Karpas-422 (cell line): Measurements from ENCODE around the gene RNFT2. TPM values are rescaled to one million over a fixed set of nuclear protein-coding genes. Genes with fewer than 3 reads are reported as not detected.
A peak's percentile ranks its signal among the peaks of the same experiment; 100 is the strongest.

Source experiments
- DNase-seq: peaks from one replicate; pipeline ENCODE4 v3.0.0-alpha.2; 2015
- H2AFZ ChIP-seq: fragments of 200-600 bp; sonication (generic); 2 replicates; pipeline ENCODE4 v1.6.1; 2014; ENCODE audit warnings: antibody characterized with exemption, low read length, mixed read lengths
- H3K27ac ChIP-seq: fragments of 200-600 bp; sonication (generic); 2 replicates; pipeline ENCODE4 v1.5.1; 2014; ENCODE audit warnings: mild to moderate bottlenecking, low read length, moderate library complexity
- H3K27me3 ChIP-seq: fragments of 200-600 bp; sonication (generic); 2 replicates; pipeline ENCODE4 v1.6.1; 2014; ENCODE audit warnings: low read length, mixed read lengths
- H3K36me3 ChIP-seq: fragments of 200-600 bp; sonication (generic); 2 replicates; pipeline ENCODE4 v1.6.1; 2014; ENCODE audit warnings: low read length, mixed read lengths; ENCODE audit not compliant: insufficient read depth
- H3K4me1 ChIP-seq: fragments of 200-600 bp; sonication (generic); 2 replicates; pipeline ENCODE4 v1.6.1; 2014; ENCODE audit warnings: mild to moderate bottlenecking, low read length, mixed read lengths
- H3K4me2 ChIP-seq: fragments of 200-600 bp; sonication (generic); 2 replicates; pipeline ENCODE4 v1.6.1; 2014; ENCODE audit warnings: low read length, low read depth, mild to moderate bottlenecking; ENCODE audit not compliant: poor library complexity, severe bottlenecking
- H3K4me3 ChIP-seq: fragments of 200-600 bp; sonication (generic); 2 replicates; pipeline ENCODE4 v1.5.1; 2014; ENCODE audit warnings: mild to moderate bottlenecking, antibody characterized with exemption, low read length, mixed read lengths
- H3K79me2 ChIP-seq: fragments of 200-600 bp; sonication (generic); 2 replicates; pipeline ENCODE4 v1.6.1; 2014; ENCODE audit warnings: mild to moderate bottlenecking, low read length, mixed read lengths
- H3K9ac ChIP-seq: fragments of 200-600 bp; sonication (generic); 2 replicates; pipeline ENCODE4 v1.6.0; 2014; ENCODE audit warnings: low read length
- H3K9me2 ChIP-seq: fragments of 200-600 bp; sonication (generic), shearing (Covaris generic); replicated peaks from 2 replicates; pipeline ENCODE4 v1.6.0; 2014; ENCODE audit warnings: mild to moderate bottlenecking, low read length, moderate library complexity; ENCODE audit not compliant: insufficient read depth
- H3K9me3 ChIP-seq: fragments of 300-700, 200-600 bp; sonication (generic); 2 replicates; pipeline ENCODE4 v1.6.1; 2014; ENCODE audit warnings: low read length, mixed read lengths
- H4K20me1 ChIP-seq: fragments of 200-600 bp; sonication (generic); 2 replicates; pipeline ENCODE4 v1.6.1; 2014; ENCODE audit warnings: mild to moderate bottlenecking, antibody characterized with exemption, low read length, low read depth; ENCODE audit not compliant: insufficient read depth
- total RNA-seq: library from RNA; depleted of rRNA; stranded (reverse); fragments of >200 nt; shearing (Covaris generic); gene quantifications from 2 replicates; pipeline ENCODE4 v1.2.3, GENCODE V29; 2014; ENCODE audit warnings: low replicate concordance; rRNA removed

RNFT2 gene, protein sequence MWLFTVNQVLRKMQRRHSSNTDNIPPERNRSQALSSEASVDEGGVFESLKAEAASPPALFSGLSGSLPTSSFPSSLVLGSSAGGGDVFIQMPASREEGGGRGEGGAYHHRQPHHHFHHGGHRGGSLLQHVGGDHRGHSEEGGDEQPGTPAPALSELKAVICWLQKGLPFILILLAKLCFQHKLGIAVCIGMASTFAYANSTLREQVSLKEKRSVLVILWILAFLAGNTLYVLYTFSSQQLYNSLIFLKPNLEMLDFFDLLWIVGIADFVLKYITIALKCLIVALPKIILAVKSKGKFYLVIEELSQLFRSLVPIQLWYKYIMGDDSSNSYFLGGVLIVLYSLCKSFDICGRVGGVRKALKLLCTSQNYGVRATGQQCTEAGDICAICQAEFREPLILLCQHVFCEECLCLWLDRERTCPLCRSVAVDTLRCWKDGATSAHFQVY
- 6.7 and 10.7 TPM in 2 replicates for total RNA-seq

DNA sequence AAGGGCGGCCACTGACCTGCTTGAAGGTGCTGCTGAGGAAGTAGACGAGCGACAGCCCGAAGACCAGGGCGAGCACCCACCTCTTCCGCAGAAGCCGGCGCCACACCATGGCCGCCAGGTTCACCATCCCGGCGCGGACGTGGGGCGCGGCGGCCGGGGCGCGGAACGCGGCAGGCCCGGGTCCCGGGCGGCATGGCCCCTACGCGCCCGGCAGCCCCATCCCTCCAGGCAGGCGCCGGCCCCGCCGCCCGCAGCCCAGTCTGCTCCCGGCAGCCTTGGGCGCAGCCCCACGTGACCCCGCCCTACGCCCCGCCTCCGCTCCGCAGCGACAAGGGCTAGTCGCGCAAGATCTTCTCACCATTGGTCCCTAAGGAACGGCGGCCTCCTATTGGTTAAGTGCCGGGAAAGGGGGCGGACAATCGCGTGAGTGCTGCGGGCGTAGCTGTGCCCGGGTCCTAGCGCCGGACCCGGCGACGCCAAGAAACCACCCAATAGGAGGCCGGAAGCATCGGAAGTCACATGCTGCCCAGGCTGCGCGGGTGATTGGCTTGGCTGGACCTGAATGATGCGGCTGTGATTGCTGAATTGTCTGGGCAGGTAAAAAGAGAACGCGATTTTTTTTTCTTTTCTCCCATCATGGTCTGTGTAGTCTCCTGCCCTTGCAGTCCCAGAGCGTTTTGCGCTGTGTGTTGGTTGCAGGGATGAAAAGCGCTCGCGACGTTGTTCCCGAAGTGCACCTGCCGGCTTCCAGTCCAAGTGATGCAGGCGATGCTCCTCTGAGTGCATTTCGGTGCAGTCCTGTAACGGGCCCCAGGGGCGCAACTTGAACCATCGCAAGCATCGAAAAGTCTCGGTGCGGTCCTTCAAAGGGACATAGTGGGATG lies at the start of gene RNFT2, which contains the start of gene SPRING1:
TSS of gene RNFT2 (plus strand) at position 542 of the 884 bp plus-strand sequence. CDS start 2,183 bp downstream, outside the sequence.
TSS of gene SPRING1 (minus strand) at position 296 of the 884 bp plus-strand sequence. CDS start at position 127, 169 bp downstream.
- H3K36me3 ChIP-seq, result peaks cover 8% of the 10 kb centered on the region; the same call in 1 of the 2 replicates
- H3K9ac ChIP-seq, result peak within 1 kb of the TSS; percentile 78
- peaks cover 18% of the 10 kb centered on the region for H3K4me1 ChIP-seq
- H2AFZ ChIP-seq, result peak within 1 kb of the TSS; percentile 92
- H3K27ac ChIP-seq, result peak within 1 kb of the TSS; percentile 36
- H3K79me2 ChIP-seq, result peaks cover 55% of the 10 kb centered on the region
- H3K4me2 ChIP-seq, result peak within 1 kb of the TSS; percentile 84
- no peaks in the 10 kb centered on the region for H3K9me3 ChIP-seq
- H4K20me1 ChIP-seq, result peaks cover 12% of the 10 kb centered on the region; the same call in 1 of the 2 replicates
- no peaks in the 10 kb centered on the region for H3K9me2 ChIP-seq
- no peaks in the 10 kb centered on the region for H3K27me3 ChIP-seq
- DNase-seq, result peak; percentile 99
- H3K4me3 ChIP-seq, result peak within 1 kb of the TSS; percentile 82

DNA sequence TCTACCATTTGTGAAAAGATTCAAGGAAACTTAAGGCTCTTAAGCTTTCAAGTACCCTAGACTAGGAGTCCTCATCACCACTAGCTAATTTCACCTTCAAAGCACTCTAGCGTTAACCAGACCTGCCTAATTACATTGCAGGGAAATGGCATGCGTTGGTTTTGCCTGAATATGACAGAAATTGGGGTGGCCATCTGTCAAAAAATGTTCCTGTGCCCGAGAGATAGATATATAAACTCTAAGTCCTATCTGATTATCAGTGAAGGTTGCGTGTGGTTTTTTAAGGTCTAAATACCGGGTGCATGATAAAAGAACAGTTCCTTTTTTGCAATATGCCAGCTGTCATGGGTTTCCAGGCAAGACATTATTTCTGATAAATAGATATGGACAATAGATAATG lies 48.6 kb upstream of the RNFT2 start:
- no peaks in the 10 kb centered on the region for H3K27me3 ChIP-seq
- H3K4me2 ChIP-seq, result peak overlapping the region; percentile 79
- H3K9me2 ChIP-seq, result no peaks in the 10 kb centered on the region
- no peaks in the 10 kb centered on the region; the same call in 1 of the 2 replicates for H3K9me3 ChIP-seq
- peak overlapping the region; percentile 58 for H3K4me3 ChIP-seq
- H3K36me3 ChIP-seq, result no peaks in the 10 kb centered on the region
- H3K79me2 ChIP-seq, result no peaks in the 10 kb centered on the region
- peak; percentile 77 for DNase-seq
- no peak overlapping the region for H2AFZ ChIP-seq
- peaks cover 72% of the 10 kb centered on the region for H3K4me1 ChIP-seq
- no peaks in the 10 kb centered on the region for H4K20me1 ChIP-seq
- H3K9ac ChIP-seq, result peak overlapping the region; percentile 53
- peak overlapping the region; percentile 95 for H3K27ac ChIP-seq

DNA sequence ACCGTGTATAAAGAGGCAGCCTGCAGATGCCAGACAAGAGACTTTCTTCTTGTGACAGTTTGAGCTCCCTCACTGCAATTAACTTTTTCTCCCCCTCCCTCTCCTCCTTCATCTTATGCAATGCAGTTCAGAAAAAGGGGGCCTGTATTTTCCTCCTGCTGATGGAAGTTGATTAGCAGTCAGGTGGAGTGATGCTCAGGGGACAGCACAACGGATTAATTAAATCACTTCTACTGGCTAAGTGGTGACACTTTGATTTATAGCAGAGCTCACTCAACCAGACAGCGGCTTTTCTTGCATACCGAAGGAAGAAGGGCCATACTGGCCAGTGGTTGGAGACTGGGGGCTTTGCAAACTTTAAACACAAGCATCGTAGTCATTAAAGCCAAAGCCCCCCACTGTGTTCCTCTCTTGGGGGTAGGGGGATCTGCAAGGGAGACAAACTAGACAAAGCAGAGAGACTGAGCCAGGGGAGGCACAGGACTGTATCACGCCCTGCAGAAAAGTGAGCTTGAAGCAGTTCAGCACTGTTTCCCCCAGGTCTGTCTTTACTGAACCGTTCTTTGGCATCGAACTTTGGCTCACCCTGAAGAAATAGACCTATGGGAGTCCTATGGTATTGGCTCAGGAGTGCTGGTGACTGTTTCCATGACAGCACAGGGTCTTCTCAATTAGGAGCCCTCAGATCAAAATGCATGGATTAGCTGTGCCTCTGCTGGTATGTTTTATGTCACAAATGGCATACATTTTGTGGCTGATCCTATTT lies 48.0 kb upstream of the RNFT2 start:
- peak overlapping the region; percentile 95 for H3K27ac ChIP-seq
- DNase-seq, result peak; percentile 95
- peak overlapping the region; percentile 79 for H3K4me2 ChIP-seq
- H3K9ac ChIP-seq, result peak overlapping the region; percentile 62
- H3K36me3 ChIP-seq, result no peaks in the 10 kb centered on the region
- no peaks in the 10 kb centered on the region for H3K79me2 ChIP-seq
- no peaks in the 10 kb centered on the region for H3K27me3 ChIP-seq
- H4K20me1 ChIP-seq, result no peaks in the 10 kb centered on the region
- peak overlapping the region; percentile 58 for H3K4me3 ChIP-seq
- no peaks in the 10 kb centered on the region; the same call in 1 of the 2 replicates for H3K9me3 ChIP-seq
- H2AFZ ChIP-seq, result no peak overlapping the region; the same call in 1 of the 2 replicates
- H3K9me2 ChIP-seq, result no peaks in the 10 kb centered on the region
- peaks cover 72% of the 10 kb centered on the region for H3K4me1 ChIP-seq

DNA sequence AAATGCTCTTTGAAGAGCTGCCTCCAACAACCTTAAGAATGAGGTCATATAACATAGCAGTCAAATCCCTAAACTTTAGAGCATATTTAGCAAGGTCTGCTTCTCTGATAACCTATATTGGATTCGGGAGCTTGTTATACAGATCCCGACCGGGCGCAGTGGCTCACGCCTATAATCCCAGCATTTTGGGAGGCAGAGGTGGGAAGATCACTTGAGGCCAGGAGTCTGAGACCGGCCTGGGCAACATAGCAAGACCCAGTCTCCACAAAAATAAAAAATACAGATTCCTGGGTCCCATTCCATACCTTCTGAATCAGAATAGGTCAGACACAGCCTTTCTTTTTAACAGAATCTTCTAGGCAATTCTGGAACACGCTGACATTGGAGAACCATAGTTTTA lies 46.9 kb upstream of the RNFT2 start:
- H3K4me2 ChIP-seq, result no peak overlapping the region
- H3K27ac ChIP-seq, result peak overlapping the region; percentile 95
- no peaks in the 10 kb centered on the region for H4K20me1 ChIP-seq
- no peaks in the 10 kb centered on the region for H3K79me2 ChIP-seq
- no peaks in the 10 kb centered on the region; the same call in 1 of the 2 replicates for H3K9me3 ChIP-seq
- H3K9me2 ChIP-seq, result no peaks in the 10 kb centered on the region
- H3K36me3 ChIP-seq, result no peaks in the 10 kb centered on the region
- no peak overlapping the region for H3K9ac ChIP-seq
- peaks cover 80% of the 10 kb centered on the region for H3K4me1 ChIP-seq
- no peak for DNase-seq
- H3K27me3 ChIP-seq, result no peaks in the 10 kb centered on the region
- no peak overlapping the region for H2AFZ ChIP-seq
- no peak overlapping the region for H3K4me3 ChIP-seq

DNA sequence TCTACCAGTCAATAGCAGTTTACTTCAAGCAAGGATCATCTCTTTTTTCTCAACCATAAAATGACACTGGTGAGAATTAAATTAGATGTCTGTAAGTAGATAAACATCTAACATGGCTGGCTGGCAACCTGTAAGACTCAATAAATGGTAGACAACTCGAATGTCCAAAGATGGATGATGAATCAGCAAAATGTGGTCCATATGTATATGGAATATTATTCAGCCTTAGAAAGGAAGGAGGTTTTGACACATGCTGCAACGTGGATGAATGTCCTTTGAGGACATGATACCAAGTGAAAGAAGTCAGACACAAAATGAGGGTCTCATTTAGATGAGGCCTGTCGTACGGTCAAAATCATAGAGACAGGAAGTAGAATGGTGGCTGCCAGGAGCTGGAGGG lies 46.5 kb upstream of the RNFT2 start:
- DNase-seq, result no peak
- Histone ChIP-seq H3K9ac (no peak overlapping the region), H3K4me3 (no peak overlapping the region), H3K27ac (peak overlapping the region; percentile 95), H3K79me2 (no peaks in the 10 kb centered on the region), H2AFZ (no peak overlapping the region), H3K4me1 (peaks cover 84% of the 10 kb centered on the region), H3K9me3 (no peaks in the 10 kb centered on the region; the same call in 1 of the 2 replicates), H3K9me2 (no peaks in the 10 kb centered on the region), H3K4me2 (no peak overlapping the region), H3K27me3 (no peaks in the 10 kb centered on the region), H3K36me3 (no peaks in the 10 kb centered on the region), H4K20me1 (no peaks in the 10 kb centered on the region)

DNA sequence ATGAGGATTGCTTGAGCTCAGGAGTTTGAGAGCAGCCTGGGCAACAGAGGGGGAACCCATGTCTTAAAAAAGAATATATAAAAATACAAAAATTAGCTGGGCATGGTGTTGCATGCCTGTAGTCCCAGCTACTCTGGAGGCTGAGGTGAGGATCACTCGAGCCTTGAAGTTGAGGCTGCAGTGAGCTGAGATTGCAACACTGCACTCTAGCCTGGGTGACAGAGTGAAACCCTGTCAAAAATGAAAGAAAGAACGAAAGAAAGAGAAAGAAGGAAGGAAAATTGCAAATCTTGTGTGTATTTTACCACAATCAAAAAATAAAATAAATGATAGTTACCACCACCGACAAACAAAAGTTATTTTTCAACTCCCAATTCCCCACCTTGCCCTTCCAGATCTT lies 45.5 kb upstream of the RNFT2 start:
- Histone ChIP-seq H3K4me1 (peaks cover 88% of the 10 kb centered on the region), H3K9me2 (no peaks in the 10 kb centered on the region), H3K4me2 (peak overlapping the region; percentile 76), H4K20me1 (no peaks in the 10 kb centered on the region), H3K27me3 (no peaks in the 10 kb centered on the region), H3K36me3 (no peaks in the 10 kb centered on the region), H3K9ac (peak overlapping the region; percentile 57), H3K27ac (peak overlapping the region; percentile 95), H3K79me2 (no peaks in the 10 kb centered on the region), H3K9me3 (no peaks in the 10 kb centered on the region; the same call in 1 of the 2 replicates), H2AFZ (0 out of 2 replicates have a peak overlapping the region, but pooled peaks have one; percentile 39), H3K4me3 (peak overlapping the region; percentile 59)
- peak; percentile 68 for DNase-seq

DNA sequence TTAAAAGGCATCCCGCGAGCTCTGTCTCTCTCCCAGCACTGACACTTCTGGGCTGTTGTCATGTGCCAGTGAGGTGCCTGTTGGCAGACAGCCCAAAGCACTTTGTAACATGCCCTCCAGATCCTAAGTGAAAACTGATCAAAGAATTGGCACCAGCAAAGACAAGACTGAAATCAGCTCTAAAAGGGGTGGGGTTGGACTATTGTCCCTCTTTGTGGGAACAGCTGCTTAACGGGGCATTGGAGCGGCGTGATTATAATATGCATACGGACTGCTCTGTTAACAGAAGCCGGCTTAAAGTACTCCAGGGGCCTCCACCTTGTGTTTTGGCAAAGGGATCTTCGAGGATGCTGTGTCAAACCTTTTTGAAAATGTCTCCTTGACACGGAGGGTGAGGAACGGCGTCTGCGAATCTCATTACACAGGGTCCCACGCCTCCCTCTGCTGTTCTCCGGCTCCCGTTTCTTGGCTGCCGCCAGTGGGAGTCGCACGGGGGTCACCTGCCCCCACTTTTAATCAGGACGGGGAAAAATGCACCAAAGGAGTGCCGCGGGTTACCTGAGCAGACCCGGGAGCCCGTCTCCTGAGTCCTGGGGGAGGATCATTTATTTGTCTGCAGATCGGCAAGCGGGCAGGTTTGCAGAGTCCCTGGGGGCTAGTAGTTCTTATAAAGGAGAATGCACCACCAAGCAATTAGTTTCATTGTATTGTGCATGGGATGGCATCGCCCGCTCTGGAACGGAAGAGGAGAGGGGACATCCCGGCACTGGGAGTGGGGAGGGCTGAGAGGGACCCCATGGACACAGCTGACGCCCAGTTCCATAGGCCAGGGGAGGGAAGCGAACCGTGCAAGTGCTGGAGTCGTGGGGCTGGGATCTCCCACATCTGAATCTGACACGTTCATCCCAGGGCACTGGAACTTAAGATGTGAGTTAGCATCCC lies 44.6 kb upstream of the RNFT2 start:
- Histone ChIP-seq H3K79me2 (no peaks in the 10 kb centered on the region), H3K9ac (peak overlapping the region; percentile 57), H3K9me2 (no peaks in the 10 kb centered on the region), H3K9me3 (no peaks in the 10 kb centered on the region), H3K4me3 (peak overlapping the region; percentile 59), H3K4me2 (peak overlapping the region; percentile 76), H4K20me1 (no peaks in the 10 kb centered on the region), H3K4me1 (peaks cover 85% of the 10 kb centered on the region), H2AFZ (peak overlapping the region; percentile 70; the same call in 1 of the 2 replicates), H3K27me3 (no peaks in the 10 kb centered on the region), H3K27ac (peak overlapping the region; percentile 95), H3K36me3 (no peaks in the 10 kb centered on the region)
- DNase-seq, result peak; percentile 68
